NCI-H2196 treated with DMSO at 0.1 percent for 48 hours (cell line): ENCODE data around the gene MPPED1.
A peak's percentile ranks its signal among the peaks of the same experiment; 100 is the strongest.

Experiments used
- DNase-seq: peaks from one replicate; lab custom pipeline; 2025; ENCODE audit not compliant: unreplicated experiment; lab: John Stamatoyannopoulos, UW

The MPPED1 gene

GRCh38 chr22:43409800-43410199 is 2.0 kb upstream of the MPPED1 start:
- DNase-seq = no peak

GRCh38 chr22:43411040-43411868 is 560 bp upstream of the MPPED1 start:
- DNase-seq = no peak

GRCh38 chr22:43412808-43413795 is 1.3 kb downstream of the MPPED1 start:
- peak; percentile 36 for DNase-seq

- DNase-seq = no peak
Observed at GRCh38 chr22:43413826-43414225, 2.0 kb downstream of the MPPED1 start.

GRCh38 chr22:43415681-43416080 is 3.9 kb downstream of the MPPED1 start:
- no peak for DNase-seq

GRCh38 chr22:43417555-43417954 is 5.7 kb downstream of the MPPED1 start:
- no peak for DNase-seq

GRCh38 chr22:43418079-43418825 is 6.4 kb downstream of the MPPED1 start:
- DNase-seq = no peak

GRCh38 chr22:43419371-43420080 is 7.7 kb downstream of the MPPED1 start:
- DNase-seq = no peak

- no peak for DNase-seq
Observed at GRCh38 chr22:43421046-43421665, 9.3 kb downstream of the MPPED1 start.

- no peak for DNase-seq
Observed at GRCh38 chr22:43421914-43422615, 10.3 kb downstream of the MPPED1 start.

GRCh38 chr22:43423046-43423445 is 11.2 kb downstream of the MPPED1 start:
- DNase-seq = no peak

GRCh38 chr22:43424201-43424600 is 12.4 kb downstream of the MPPED1 start:
- DNase-seq = no peak

GRCh38 chr22:43424666-43425630 is 13.1 kb downstream of the MPPED1 start:
- DNase-seq = no peak

GRCh38 chr22:43425976-43426785 is 14.4 kb downstream of the MPPED1 start:
- no peak for DNase-seq

- DNase-seq = no peak
Observed at GRCh38 chr22:43426816-43427215, 15.0 kb downstream of the MPPED1 start.

- DNase-seq = no peak
Observed at GRCh38 chr22:43427296-43428004, 15.6 kb downstream of the MPPED1 start.

GRCh38 chr22:43428005-43428485 is 16.2 kb downstream of the MPPED1 start:
- DNase-seq = no peak
